Thymus (tissue), 2 donors: ENCODE results near the gene POLR3G. TPM values are rescaled to one million over a fixed set of nuclear protein-coding genes. Genes with fewer than 3 reads are reported as not detected.

Experiments
- polyA plus RNA-seq: library from polyadenylated mRNA; stranded (reverse); fragments of 200-250 nt; gene quantifications from one replicate; pipeline ENCODE4 v1.2.3, GENCODE V29; 2013
- total RNA-seq: library from RNA; stranded (reverse); fragments of 120-200 nt; gene quantifications from one replicate; pipeline ENCODE4 v1.2.4, GENCODE V29; 2013
- donor health status: healthy.

Gene POLR3G
- total and polyA plus RNA-seq, 2 donors = 1.7 to 3.3 TPM

Other genes starting within 250 kb of the POLR3G start
- gene CETN3, start 65.1 kb upstream of the POLR3G start, total RNA-seq = 54.6 TPM
- gene CETN3, start 65.1 kb upstream of the POLR3G start, polyA plus RNA-seq = 35.3 TPM
- gene MBLAC2, start 93 bp upstream of the POLR3G start, total RNA-seq = 3.0 TPM
- 4.8 TPM for gene MBLAC2, start 93 bp upstream of the POLR3G start, polyA plus RNA-seq
- 12.5 TPM for gene LYSMD3, start 54.7 kb downstream of the POLR3G start, total RNA-seq
- 13.5 TPM for gene LYSMD3, start 54.7 kb downstream of the POLR3G start, polyA plus RNA-seq
- gene ADGRV1, start 83.9 kb downstream of the POLR3G start, total RNA-seq = 2.2 TPM
- gene ADGRV1, start 83.9 kb downstream of the POLR3G start, polyA plus RNA-seq = 5.1 TPM